Large intestine (tissue), 3 donors: ENCODE results near the gene FCHO1. TPM values are rescaled to one million over a fixed set of nuclear protein-coding genes. Genes with fewer than 3 reads are reported as not detected.
A peak's percentile ranks its signal among the peaks of the same experiment; 100 is the strongest.

Experiments
- DNase-seq, 2 donors: peaks; one replicate each; pipeline versions ENCODE4 v3.0.0 to v3.0.0-alpha.2; 2013
- H3K27ac ChIP-seq: one replicate; pipeline ENCODE4 v1.5.1; 2013; ENCODE audit warnings: low read length
- H3K27me3 ChIP-seq: 2 replicates; pipeline ENCODE4 v1.6.1; 2013; ENCODE audit warnings: low read length; ENCODE audit not compliant: control insufficient read depth, insufficient read depth
- H3K36me3 ChIP-seq: 2 replicates; pipeline ENCODE4 v1.6.1; 2013; ENCODE audit warnings: low read length; ENCODE audit not compliant: control insufficient read depth, insufficient read depth
- H3K4me1 ChIP-seq: one replicate; pipeline ENCODE4 v1.6.1; 2013; ENCODE audit warnings: low read length; ENCODE audit not compliant: control insufficient read depth, insufficient read depth
- H3K4me3 ChIP-seq: one replicate; pipeline ENCODE4 v1.5.1; 2013; ENCODE audit warnings: low read length
- H3K9me3 ChIP-seq: one replicate; pipeline ENCODE4 v1.6.1; 2013; ENCODE audit warnings: mild to moderate bottlenecking, low read depth, low read length, moderate library complexity; ENCODE audit not compliant: control insufficient read depth
- WGBS: methylation state at CpG from one replicate; pipeline ENCODE4 v1.1.5; 2013; ENCODE audit warnings: low lambda C conversion rate; ENCODE audit not compliant: insufficient coverage; 5-methylcytosine and 5-hydroxymethylcytosine counted together
- polyA plus RNA-seq: library from polyadenylated mRNA; unstranded; fragments of 120-200 nt; gene quantifications from one replicate; pipeline ENCODE4 v1.2.1, GENCODE V29; 2013

The FCHO1 gene
- polyA plus RNA-seq, 1 donor = 2.5 TPM

- WGBS = no CpG with 5 or more reads among the region's 38 CpGs
- Histone ChIP-seq H3K9me3 (no peaks in the 10 kb centered on the region), H3K27ac (no peak overlapping the region), H3K4me1 (no peaks in the 10 kb centered on the region), H3K4me3 (no peak overlapping the region), H3K27me3 (no peaks in the 10 kb centered on the region), H3K36me3 (peaks cover 46% of the 10 kb centered on the region)
- no peak for DNase-seq
Measured at GRCh38 chr19:17807731-17808316, 56.5 kb downstream of the FCHO1 start.

GRCh38 chr19:17811103-17811502 is 59.8 kb downstream of the FCHO1 start:
- no CpG with 5 or more reads among the region's 2 CpGs for WGBS
- DNase-seq = no peak
- Histone ChIP-seq H3K4me1 (no peaks in the 10 kb centered on the region), H3K36me3 (peaks cover 46% of the 10 kb centered on the region), H3K27ac (no peak overlapping the region), H3K4me3 (no peak overlapping the region), H3K9me3 (no peaks in the 10 kb centered on the region), H3K27me3 (no peaks in the 10 kb centered on the region)

GRCh38 chr19:17811681-17812080 is 60.4 kb downstream of the FCHO1 start:
- no peak overlapping the region for H3K4me3 ChIP-seq
- H3K36me3 ChIP-seq = peaks cover 42% of the 10 kb centered on the region
- no peak overlapping the region for H3K27ac ChIP-seq
- H3K27me3 ChIP-seq = no peaks in the 10 kb centered on the region
- H3K4me1 ChIP-seq = no peaks in the 10 kb centered on the region
- DNase-seq = no peak
- WGBS = no CpG with 5 or more reads among the region's 20 CpGs
- no peaks in the 10 kb centered on the region for H3K9me3 ChIP-seq

GRCh38 chr19:17812099-17812498 is 60.8 kb downstream of the FCHO1 start:
- H3K4me3 ChIP-seq = no peak overlapping the region
- H3K27me3 ChIP-seq = no peaks in the 10 kb centered on the region
- no peaks in the 10 kb centered on the region for H3K9me3 ChIP-seq
- no peak for DNase-seq
- no CpG with 5 or more reads among the region's 5 CpGs for WGBS
- H3K27ac ChIP-seq = no peak overlapping the region
- H3K4me1 ChIP-seq = no peaks in the 10 kb centered on the region
- peaks cover 42% of the 10 kb centered on the region for H3K36me3 ChIP-seq

- peaks cover under 1% of the 10 kb centered on the region for H3K36me3 ChIP-seq
- no peaks in the 10 kb centered on the region for H3K4me1 ChIP-seq
- H3K27ac ChIP-seq = no peak overlapping the region
- no peaks in the 10 kb centered on the region for H3K9me3 ChIP-seq
- no peak for DNase-seq
- no CpG with 5 or more reads among the region's 13 CpGs for WGBS
- H3K4me3 ChIP-seq = no peak overlapping the region
- no peaks in the 10 kb centered on the region for H3K27me3 ChIP-seq
Measured at GRCh38 chr19:17817668-17818363, 66.5 kb downstream of the FCHO1 start.

- H3K27ac ChIP-seq = no peak within 1 kb of the TSS
- no peak for DNase-seq
- no peaks in the 10 kb centered on the region for H3K4me1 ChIP-seq
- H3K9me3 ChIP-seq = no peaks in the 10 kb centered on the region
- no peaks in the 10 kb centered on the region for H3K36me3 ChIP-seq
- H3K27me3 ChIP-seq = no peaks in the 10 kb centered on the region
- no CpG with 5 or more reads among the region's 34 CpGs for whole genome bisulfite sequencing
- H3K4me3 ChIP-seq = no peak within 1 kb of the TSS
Measured at GRCh38 chr19:17821190-17821589, 69.9 kb downstream of the FCHO1 start, which contains the start of gene INSL3. INSL3 (minus strand) TSS chr19:17821519; CDS start chr19:17821506, 13 bp downstream.

GRCh38 chr19:17824339-17824738 is 73.1 kb downstream of the FCHO1 start:
- no peak for DNase-seq
- H3K4me3 ChIP-seq = no peak overlapping the region
- WGBS = 60% methylated on average over 1 of the region's 8 CpGs
- H3K27ac ChIP-seq = no peak overlapping the region
- H3K9me3 ChIP-seq = no peaks in the 10 kb centered on the region
- H3K27me3 ChIP-seq = no peaks in the 10 kb centered on the region
- H3K4me1 ChIP-seq = no peaks in the 10 kb centered on the region
- no peaks in the 10 kb centered on the region for H3K36me3 ChIP-seq

- Histone ChIP-seq H3K36me3 (no peaks in the 10 kb centered on the region), H3K4me3 (no peak overlapping the region), H3K27me3 (peaks cover 3% of the 10 kb centered on the region), H3K27ac (no peak overlapping the region), H3K9me3 (peaks cover 3% of the 10 kb centered on the region), H3K4me1 (peaks cover 6% of the 10 kb centered on the region)
- DNase-seq = no peak
- no CpG with 5 or more reads among the region's 13 CpGs for WGBS
Measured at GRCh38 chr19:17826508-17827056, 75.3 kb downstream of the FCHO1 start.

GRCh38 chr19:17829855-17830566 is 78.7 kb downstream of the FCHO1 start:
- DNase-seq = peak; percentile 14 to 37
- H3K36me3 ChIP-seq = no peaks in the 10 kb centered on the region
- peaks cover 4% of the 10 kb centered on the region for H3K9me3 ChIP-seq
- peaks cover 6% of the 10 kb centered on the region for H3K27me3 ChIP-seq
- WGBS = 12% methylated on average over 3 of the region's 29 CpGs
- peak overlapping the region; percentile 43 for H3K4me3 ChIP-seq
- peaks cover 8% of the 10 kb centered on the region for H3K4me1 ChIP-seq
- peak overlapping the region; percentile 45 for H3K27ac ChIP-seq
